GM12892 (cell line): ENCODE measurements around the gene KIF7.

ENCODE experiments used
- POLR2A ChIP-seq: IDR thresholded peaks from 2 replicates; pipeline ENCODE4 v1.6.1; 2011; ENCODE audit warnings: low read depth, low read length, control low read depth
- POLR2AphosphoS5 ChIP-seq: IDR thresholded peaks from 2 replicates; pipeline ENCODE4 v1.6.1; 2011; ENCODE audit warnings: low read depth, low read length, control low read depth
- TAF1 ChIP-seq: IDR thresholded peaks from 2 replicates; pipeline ENCODE4 v1.6.1; 2011; ENCODE audit warnings: low read depth, mild to moderate bottlenecking, control low read depth, low read length, borderline replicate concordance

GRCh38 chr15:89632563-89633430 is 22.5 kb downstream of the KIF7 start:
- TF ChIP-seq POLR2A (no peak), POLR2AphosphoS5 (no peak), TAF1 (no peak)
